ENCODE results near the gene DNPH1. TPM values are rescaled to one million over a fixed set of nuclear protein-coding genes. Genes with fewer than 3 reads are reported as not detected.

DNPH1 gene
- total and polyA plus RNA-seq, 9 of the 15 experiments (the other 6 are each of a cell fraction or from before 2014, with no cell fraction given) = 7.3 to 300 (median 68.7) TPM

- TF ChIP-seq, protein P1, sequence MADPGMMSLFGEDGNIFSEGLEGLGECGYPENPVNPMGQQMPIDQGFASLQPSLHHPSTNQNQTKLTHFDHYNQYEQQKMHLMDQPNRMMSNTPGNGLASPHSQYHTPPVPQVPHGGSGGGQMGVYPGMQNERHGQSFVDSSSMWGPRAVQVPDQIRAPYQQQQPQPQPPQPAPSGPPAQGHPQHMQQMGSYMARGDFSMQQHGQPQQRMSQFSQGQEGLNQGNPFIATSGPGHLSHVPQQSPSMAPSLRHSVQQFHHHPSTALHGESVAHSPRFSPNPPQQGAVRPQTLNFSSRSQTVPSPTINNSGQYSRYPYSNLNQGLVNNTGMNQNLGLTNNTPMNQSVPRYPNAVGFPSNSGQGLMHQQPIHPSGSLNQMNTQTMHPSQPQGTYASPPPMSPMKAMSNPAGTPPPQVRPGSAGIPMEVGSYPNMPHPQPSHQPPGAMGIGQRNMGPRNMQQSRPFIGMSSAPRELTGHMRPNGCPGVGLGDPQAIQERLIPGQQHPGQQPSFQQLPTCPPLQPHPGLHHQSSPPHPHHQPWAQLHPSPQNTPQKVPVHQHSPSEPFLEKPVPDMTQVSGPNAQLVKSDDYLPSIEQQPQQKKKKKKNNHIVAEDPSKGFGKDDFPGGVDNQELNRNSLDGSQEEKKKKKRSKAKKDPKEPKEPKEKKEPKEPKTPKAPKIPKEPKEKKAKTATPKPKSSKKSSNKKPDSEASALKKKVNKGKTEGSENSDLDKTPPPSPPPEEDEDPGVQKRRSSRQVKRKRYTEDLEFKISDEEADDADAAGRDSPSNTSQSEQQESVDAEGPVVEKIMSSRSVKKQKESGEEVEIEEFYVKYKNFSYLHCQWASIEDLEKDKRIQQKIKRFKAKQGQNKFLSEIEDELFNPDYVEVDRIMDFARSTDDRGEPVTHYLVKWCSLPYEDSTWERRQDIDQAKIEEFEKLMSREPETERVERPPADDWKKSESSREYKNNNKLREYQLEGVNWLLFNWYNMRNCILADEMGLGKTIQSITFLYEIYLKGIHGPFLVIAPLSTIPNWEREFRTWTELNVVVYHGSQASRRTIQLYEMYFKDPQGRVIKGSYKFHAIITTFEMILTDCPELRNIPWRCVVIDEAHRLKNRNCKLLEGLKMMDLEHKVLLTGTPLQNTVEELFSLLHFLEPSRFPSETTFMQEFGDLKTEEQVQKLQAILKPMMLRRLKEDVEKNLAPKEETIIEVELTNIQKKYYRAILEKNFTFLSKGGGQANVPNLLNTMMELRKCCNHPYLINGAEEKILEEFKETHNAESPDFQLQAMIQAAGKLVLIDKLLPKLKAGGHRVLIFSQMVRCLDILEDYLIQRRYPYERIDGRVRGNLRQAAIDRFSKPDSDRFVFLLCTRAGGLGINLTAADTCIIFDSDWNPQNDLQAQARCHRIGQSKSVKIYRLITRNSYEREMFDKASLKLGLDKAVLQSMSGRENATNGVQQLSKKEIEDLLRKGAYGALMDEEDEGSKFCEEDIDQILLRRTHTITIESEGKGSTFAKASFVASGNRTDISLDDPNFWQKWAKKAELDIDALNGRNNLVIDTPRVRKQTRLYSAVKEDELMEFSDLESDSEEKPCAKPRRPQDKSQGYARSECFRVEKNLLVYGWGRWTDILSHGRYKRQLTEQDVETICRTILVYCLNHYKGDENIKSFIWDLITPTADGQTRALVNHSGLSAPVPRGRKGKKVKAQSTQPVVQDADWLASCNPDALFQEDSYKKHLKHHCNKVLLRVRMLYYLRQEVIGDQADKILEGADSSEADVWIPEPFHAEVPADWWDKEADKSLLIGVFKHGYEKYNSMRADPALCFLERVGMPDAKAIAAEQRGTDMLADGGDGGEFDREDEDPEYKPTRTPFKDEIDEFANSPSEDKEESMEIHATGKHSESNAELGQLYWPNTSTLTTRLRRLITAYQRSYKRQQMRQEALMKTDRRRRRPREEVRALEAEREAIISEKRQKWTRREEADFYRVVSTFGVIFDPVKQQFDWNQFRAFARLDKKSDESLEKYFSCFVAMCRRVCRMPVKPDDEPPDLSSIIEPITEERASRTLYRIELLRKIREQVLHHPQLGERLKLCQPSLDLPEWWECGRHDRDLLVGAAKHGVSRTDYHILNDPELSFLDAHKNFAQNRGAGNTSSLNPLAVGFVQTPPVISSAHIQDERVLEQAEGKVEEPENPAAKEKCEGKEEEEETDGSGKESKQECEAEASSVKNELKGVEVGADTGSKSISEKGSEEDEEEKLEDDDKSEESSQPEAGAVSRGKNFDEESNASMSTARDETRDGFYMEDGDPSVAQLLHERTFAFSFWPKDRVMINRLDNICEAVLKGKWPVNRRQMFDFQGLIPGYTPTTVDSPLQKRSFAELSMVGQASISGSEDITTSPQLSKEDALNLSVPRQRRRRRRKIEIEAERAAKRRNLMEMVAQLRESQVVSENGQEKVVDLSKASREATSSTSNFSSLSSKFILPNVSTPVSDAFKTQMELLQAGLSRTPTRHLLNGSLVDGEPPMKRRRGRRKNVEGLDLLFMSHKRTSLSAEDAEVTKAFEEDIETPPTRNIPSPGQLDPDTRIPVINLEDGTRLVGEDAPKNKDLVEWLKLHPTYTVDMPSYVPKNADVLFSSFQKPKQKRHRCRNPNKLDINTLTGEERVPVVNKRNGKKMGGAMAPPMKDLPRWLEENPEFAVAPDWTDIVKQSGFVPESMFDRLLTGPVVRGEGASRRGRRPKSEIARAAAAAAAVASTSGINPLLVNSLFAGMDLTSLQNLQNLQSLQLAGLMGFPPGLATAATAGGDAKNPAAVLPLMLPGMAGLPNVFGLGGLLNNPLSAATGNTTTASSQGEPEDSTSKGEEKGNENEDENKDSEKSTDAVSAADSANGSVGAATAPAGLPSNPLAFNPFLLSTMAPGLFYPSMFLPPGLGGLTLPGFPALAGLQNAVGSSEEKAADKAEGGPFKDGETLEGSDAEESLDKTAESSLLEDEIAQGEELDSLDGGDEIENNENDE (IDR thresholded peaks at IDR 0.05; ENCODE audit: low read depth, low read length) = no peak
- no peak for TF ChIP-seq ZNF384 (IDR thresholded peaks at IDR 0.05; ENCODE audit: low read depth, low read length)
- TF ChIP-seq XRCC5 (IDR thresholded peaks at IDR 0.05; ENCODE audit: low read depth, low read length) = no peak
- no peak for TF ChIP-seq RNF2 (IDR thresholded peaks at IDR 0.05)
- TF ChIP-seq SIN3B (IDR thresholded peaks at IDR 0.05; ENCODE audit: low read depth) = no peak
- no peak for TF ChIP-seq ADNP (tag; IDR thresholded peaks at IDR 0.05)
- TF ChIP-seq PATZ1 (CRISPR knock-in tag; IDR thresholded peaks at IDR 0.05; ENCODE audit: borderline replicate concordance) = no peak
- no peak for TF ChIP-seq YY1 (IDR thresholded peaks at IDR 0.05; ENCODE audit: borderline replicate concordance in 1 of 3, control insufficient read depth in 1 of 3, extremely low read depth in 1 of 3, insufficient read depth in 3 of 3, insufficient read length in 1 of 3, insufficient replicate concordance in 2 of 3, low read depth in 1 of 3, low read length in 2 of 3)
- no peak for TF ChIP-seq ZBTB5 (IDR thresholded peaks at IDR 0.05)
- no peak for TF ChIP-seq SRSF7 (optimal IDR thresholded peaks at IDR 0.05; ENCODE audit: low read depth, low read length)
- TF ChIP-seq PHF8 (IDR thresholded peaks at IDR 0.05; ENCODE audit: borderline replicate concordance, low read length) = no peak
- TF ChIP-seq ETV5 (CRISPR knock-in tag; IDR thresholded peaks at IDR 0.05; ENCODE audit: low read depth) = no peak
- no peak for TF ChIP-seq ATF7 (IDR thresholded peaks at IDR 0.05)
These were observed 45.8 kb downstream of the DNPH1 start (continued) for GRCh38 chr6:43183441-43183840.
